Activated CD4-positive, alpha-beta T cell treated with anti-CD3 and anti-CD28 coated beads, Interleukin-2, Interleukin-4, amounts not matched to agents 100 ng/mL and 50 ng/mL, durations not matched to agents 16 hours and 8 hours (primary cell): ENCODE data around the gene TRMT13.
A peak's percentile ranks its signal among the peaks of the same experiment; 100 is the strongest.

ENCODE experiments used
- DNase-seq: peaks from one replicate; pipeline ENCODE4 v3.0.0-alpha.2; 2020; ENCODE audit warnings: low spot score

TRMT13 gene, protein sequence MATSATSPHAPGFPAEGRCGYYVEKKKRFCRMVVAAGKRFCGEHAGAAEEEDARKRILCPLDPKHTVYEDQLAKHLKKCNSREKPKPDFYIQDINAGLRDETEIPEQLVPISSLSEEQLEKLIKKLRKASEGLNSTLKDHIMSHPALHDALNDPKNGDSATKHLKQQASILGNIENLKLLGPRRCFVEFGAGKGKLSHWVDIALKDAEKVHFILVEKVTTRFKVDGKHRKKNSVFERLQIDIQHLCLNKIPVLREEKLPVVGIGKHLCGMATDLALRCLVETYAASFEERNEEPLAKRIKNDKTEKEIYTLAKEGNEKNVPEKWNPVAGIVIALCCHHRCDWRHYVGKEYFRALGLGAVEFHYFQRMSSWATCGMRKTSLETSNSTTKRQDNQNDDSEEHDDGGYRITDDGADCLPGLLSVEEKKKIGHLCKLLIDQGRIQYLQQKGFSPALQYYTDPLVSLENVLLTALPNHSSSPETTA

DNA sequence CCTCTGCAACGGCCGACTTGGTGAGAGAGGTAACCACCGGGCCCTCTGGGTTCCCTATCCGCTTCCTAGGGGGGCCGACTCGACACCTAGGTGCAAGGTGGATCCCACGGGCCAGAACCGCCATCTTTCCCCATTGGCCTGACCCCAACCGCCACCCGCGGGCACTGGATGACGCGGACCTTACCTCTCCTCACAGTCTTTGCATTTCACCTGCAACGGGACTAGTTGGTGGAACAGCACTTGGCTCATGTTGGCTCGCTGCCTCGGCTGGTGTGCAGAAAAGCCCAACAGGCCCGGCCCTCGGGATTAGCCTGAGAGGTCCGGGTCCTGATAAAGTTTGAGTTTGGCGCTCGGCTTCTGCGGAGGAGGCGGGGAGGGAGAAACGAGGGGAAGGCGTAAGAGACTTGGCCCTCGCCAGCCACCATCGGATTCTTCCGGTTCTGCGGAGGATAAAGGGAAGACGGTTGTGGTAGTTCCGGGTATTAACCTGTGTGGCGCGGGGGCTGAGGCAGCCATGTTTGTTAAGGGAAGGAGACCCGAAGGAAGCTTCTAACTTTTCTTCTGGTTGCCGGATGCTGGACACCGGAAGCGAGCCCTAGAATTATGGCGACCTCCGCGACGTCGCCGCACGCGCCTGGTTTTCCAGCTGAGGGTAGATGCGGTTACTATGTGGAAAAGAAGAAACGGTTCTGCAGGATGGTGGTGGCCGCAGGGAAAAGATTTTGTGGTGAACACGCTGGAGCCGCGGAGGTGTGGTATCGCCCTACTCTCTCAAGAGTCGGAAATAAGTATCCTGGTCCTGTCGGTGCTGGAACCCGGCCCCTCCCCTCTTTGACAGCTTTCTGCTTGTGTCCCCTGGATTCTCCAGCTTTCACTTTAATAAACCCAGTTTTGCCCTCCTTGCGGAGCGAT is at the start of gene TRMT13, which contains the start of gene SASS6:
Gene TRMT13 (plus strand): TSS at position 598 of the 912 bp plus-strand sequence. CDS start 6 bp downstream, at position 604.
Gene SASS6 (minus strand): TSS at position 365 of the 912 bp plus-strand sequence. CDS start 116 bp downstream, at position 249.
- DNase-seq = peak; percentile 97

DNA sequence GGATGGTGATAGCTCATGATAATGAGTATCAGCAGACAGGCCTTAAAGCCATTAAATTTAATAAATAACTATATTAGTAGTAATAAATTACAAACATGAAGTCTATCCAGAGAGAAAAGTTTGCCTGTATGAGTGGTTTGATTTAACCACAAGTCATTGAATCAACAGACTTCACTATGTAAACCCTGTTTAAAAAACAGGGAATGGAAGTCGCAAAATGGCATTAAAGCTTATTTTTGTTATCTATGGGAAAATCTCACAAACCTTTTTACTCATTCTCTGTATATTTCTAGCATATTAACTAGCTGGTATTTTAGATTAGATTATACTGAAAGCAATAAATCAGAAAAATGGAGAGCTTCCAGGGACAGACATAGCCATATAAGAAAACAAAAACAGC is 45.6 kb upstream of the TRMT13 start:
- no peak for DNase-seq

DNA sequence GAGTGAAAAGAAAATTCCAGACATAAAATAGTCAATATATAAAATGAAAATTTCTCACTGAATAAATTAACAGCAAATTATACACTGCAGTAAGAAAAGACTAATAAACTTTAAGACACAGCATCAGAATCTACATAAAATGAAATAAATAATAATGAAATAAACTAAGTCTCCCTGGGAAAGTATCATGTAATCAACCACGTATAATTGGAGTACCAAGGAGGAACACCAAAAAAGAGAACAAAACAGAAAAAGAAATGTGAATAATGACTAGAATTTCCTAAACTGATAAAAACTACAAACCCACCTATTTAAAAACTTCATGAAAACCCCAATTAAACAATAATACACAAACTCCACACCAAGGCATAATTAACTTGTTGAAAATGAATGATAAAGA is 43.9 kb upstream of the TRMT13 start:
- DNase-seq = no peak

DNA sequence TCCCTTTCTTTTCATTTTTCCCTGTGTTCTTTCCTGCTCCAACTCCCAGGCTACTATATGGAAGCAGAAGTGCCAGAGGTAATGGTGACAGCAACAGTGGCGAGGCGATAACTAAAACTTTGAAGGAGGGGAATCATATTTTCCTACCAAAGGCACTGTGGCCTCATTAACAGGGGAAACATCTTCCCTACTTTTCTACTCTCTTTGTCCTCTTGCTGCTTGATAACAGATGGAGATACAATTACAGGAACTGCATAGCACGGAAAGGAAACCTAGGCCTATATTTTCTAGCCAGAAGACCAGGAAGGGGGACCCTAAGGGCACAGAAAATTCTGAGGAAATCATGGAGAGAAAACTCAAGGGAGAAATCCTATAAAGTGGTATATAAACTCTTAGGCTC is 42.5 kb upstream of the TRMT13 start:
- DNase-seq = no peak

DNA sequence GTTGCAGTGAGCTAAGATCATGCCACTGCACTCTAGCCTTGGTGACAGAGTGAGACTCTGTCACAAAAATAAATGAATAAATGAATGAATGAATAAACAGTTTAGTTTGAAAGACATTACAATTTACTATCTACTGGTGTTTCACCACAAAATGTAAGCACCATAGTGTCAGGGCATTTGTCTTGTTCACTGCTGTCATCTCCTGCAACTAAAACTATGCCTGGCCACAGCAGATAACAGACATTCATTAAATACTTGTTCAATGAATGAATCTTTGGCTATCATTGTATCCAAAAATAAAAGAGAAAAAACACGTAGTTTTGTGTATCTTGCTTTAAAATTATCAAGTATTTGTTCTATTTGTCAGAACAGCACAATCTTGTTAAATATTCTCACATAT is 32.8 kb upstream of the TRMT13 start:
- DNase-seq = no peak

DNA sequence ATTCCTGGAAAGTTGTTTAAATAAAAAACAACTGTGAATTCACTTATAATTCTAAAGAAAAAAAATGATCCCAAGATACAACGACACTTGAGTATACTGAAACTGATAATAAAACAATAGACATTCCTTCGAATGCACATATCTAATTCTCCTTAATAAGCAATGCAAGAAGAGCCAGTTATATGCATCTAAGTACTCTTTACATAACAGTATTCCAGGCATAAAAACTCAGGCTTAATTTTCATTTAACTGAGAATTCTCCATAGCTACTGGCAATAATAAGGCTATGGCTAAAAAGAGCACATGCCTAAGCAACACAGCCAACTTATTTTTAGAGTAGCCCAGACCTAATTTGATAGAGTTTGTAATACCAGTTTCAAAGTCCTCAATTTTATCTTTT is 31.4 kb upstream of the TRMT13 start:
- DNase-seq = no peak

DNA sequence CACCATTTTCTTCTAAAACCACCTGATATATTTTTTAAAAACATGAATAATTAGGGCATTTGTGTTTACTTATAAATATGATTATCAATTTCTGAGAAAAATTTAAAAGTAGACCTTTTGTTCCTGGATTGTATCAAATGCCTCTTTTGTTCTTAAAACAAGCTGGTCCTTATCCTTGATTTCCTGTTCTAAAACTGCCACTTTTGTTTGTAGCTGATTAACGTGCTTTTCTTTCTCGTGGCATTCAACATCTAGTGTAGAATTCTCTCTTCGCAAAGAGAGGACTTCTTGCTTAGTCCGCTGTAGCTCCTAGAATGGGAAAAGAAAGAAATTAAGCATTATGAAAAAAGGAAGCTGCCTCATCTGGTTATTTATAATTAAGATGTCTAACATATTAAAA is 25.3 kb upstream of the TRMT13 start:
- no peak for DNase-seq

DNA sequence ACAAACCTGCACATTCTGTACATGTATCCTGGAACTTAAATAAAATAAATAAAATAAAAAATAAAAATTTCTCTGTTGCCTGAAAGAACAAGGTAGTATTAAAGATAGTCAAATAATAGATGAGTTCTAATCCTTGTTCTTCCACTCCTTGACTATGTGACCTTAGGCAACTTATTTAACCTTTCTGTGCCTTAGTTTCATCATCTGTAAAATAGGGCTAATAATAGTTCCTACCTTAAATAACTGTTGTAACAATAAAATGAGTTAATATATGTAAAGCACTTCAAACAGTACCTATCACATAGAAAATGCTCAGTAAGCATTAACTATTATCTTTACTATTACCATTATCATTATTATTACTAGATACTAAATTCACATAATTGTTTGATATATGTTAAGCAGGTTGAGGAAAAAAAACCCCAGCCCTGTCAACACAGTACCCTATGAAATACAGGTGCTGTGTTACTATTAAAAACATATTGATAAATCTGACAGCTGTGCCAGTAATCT is 23.4 kb upstream of the TRMT13 start:
- no peak for DNase-seq

DNA sequence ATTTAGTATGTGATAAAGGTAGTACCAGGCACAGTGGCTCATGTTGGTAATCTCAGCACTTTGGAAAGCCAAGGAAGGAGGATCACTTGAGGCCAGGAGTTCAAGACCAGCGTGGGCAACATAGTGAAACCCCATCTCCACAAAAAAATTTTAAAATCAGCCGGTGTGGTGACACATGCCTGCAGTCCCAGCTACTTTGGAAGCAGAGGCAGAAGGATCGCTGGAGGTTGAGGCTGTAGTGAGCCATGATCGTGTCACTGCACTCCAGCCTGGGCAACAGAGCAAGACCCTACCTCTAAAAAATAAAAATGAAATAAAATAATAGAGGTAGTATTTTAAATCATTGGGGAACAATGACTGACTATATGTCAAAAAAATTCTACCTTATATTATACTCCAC is 17.4 kb upstream of the TRMT13 start:
- no peak for DNase-seq

DNA sequence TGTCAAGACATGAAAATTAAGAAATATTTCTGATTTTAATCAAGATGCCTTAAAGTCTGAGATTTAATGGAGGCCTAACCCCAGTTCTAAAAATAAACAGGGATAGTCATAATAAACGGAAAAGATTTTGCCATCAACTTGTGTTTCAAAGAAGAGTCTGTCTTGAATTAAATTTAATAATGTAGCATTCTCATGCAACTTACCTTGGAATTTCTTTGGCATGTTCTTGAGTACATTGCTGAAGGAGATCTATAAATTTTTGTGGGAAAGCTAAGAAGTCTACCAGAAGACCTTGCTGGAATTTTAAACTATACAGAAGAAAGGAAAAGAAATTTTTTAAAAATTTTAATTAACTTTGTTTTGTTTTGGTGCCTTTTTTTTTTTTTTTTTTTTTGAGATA is 10.8 kb upstream of the TRMT13 start:
- no peak for DNase-seq

DNA sequence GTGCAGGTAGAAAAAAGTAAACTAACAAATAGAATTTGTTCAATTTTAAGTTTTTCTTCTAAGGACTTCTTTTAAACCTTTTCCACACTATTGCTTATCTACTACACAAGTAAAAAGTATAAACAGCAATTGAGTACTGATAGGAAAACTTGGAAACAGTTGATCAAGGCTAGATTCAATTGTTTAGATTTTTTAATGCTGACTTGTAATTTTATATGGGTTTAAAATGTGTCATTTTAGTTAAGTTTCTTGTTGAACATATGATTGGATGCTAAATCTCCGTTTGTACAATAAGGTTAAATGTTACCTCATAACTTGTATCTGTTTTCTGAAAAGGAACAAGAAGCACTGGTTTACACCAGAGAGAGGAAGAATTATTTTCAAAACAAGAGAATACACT is 5.7 kb upstream of the TRMT13 start:
- DNase-seq = no peak

DNA sequence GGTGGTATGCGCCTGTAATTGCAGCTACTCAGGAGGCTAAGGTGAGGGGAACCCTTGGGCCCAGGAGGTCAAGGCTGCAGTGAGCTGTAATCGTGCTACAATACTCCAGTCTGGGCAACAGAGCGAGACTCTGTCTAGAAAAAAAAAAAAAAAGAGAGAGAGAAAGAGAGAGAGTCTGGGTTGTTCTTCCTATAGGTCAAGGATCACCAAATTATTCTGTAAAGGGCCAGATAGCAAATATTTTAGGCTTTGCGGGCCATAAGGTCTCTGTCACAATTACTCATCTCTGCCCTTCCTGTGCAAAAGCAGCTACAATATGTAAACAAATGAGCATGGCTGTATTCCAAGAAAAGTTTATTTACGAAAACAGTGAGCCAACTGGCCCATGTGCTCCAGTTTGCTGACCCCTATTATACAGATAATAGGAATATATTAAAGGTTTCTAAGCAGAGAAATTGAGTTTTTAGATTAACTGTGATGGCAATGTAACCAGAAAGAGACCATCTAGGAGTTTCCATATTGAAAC is 2.3 kb upstream of the TRMT13 start:
- DNase-seq = no peak

DNA sequence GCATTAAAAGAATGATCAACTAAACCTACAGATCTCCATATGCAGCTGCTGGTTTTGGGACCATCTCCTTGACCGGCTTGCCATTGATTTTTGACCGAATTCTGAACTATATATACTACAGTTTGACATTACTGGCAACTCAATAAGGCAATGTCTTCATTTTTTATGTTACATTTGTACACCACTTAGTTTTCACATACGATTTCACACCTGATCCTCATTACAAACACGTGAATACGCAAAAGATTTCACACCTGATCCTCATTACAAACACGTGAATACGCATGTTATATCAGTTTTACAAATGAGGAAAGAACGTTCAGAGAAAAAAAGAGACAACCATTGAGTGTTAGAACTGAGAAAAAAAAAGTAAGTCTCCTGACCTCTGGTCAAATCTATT is 1.3 kb upstream of the TRMT13 start:
- no peak for DNase-seq

DNA sequence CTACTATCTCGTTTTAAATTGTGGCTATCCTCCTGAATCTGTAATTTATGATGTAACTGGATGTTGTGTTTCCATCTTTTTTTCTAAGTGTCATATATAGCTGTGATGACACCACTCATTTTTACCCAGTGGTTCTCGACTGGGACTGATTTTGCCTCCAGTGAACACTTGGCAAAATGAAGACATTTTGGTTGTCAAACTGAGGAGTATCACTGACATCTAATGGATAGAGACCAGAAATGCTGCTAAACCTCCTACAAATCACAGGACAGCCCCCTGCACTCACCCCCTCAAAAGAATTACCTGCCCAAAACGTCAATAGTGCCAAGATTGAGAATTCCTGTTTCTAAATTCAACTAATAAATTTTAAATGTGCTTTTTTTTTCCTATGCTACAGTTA is 1.9 kb downstream of the TRMT13 start:
- DNase-seq = no peak

DNA sequence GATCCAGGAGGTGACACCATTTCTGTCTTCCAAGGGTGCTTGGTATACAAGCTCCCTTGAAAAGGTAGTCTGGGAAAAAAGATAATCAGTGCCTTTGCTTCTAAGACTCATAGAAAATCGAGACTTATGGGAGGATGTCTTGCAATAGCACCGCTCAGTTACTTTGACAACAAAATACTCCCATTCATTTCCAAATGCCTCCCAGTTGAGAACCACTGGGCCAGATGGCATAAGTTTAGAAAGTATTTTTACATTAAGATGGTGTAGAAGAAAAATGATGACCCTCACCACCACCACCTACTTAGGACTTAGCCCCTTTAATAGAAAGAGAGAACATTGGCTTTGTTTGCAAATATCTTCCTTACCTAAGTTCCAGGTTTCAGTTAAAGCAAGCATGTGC is 4.6 kb downstream of the TRMT13 start:
- no peak for DNase-seq

DNA sequence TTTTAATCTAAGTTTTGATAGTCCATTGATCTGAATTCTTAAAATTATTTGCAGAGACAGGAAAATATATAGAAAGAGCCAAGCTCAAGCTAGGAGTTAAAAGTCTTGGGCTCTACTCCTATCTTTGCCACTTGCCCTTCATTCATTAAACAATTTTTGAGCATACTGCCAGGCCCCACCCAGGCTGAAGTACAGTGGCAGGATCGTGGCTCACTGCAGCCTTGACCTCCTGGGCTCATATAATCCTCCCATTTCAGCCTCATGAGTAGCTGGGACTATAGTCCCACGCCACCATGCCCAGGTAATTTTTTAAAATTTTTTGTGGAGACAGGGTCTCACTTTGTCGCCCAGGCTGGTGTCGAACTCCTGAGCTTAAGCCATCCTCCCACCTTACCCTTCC is 8.2 kb downstream of the TRMT13 start:
- DNase-seq = no peak

DNA sequence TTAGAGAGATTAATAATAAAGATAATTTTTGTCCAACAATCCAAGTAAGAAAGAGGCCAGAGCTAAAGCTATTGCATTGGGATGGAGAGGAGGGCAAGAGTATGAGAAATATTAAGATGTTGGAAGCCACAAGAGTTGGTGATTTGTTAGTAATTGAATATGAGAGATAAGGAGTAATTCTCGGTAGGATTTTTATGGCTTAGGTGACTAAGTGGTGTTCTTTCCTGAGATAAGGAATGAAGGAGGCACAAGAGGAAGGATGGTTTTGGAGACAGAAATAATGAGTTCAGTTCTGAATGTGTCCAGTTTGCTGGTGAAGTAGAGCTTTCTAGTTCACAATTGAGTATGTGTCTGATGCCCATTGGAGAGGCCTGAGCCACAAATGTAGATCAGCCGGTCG is 9.4 kb downstream of the TRMT13 start:
- no peak for DNase-seq

DNA sequence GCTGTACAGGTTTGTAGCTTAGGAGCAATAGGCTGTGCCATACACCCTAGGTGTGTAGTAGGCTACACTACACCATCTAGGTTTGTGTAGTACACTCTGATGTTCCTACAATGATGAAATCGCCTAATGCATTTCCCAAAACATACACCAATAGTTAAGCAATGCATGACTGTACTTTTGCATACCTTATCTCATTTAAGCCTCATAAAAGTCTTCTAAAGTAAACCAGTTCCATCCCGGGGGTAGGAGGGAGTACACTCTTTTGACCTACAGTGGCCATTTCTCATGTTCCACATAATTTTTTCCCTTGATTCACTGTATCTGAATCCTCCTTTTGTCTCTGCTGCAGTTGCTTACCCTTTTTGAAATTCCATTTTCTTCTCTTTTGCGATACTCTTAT is 12.2 kb downstream of the TRMT13 start:
- no peak for DNase-seq

DNA sequence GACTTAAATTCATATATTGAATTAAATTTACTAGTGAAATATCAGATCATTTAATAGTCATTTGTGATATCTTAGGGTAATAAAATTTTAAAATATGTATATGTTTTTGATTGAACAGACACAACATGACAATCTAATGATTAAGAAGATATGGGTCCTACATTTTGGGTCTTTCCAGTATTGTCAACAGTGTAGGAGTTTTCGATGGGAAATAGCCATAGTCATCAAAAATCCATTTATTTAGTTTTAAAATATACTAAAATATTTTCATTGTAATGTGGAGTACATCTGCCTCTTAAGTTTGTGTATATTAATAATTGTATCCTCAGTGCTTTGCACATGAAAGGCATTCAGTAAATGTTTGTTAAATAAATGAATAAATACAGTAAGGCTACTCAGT is 14.0 kb downstream of the TRMT13 start:
- DNase-seq = no peak

DNA sequence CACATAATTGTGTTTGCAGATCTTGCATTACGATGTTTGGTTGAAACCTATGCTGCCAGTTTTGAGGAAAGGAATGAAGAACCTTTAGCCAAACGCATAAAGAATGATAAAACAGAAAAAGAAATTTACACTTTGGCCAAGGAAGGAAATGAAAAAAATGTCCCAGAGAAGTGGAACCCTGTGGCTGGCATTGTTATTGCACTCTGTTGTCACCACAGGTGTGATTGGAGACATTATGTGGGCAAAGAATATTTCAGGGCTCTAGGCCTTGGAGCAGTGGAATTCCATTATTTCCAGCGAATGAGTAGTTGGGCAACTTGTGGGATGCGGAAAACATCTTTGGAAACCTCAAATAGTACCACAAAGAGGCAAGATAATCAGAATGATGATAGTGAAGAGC is 14.9 kb downstream of the TRMT13 start:
- no peak for DNase-seq

DNA sequence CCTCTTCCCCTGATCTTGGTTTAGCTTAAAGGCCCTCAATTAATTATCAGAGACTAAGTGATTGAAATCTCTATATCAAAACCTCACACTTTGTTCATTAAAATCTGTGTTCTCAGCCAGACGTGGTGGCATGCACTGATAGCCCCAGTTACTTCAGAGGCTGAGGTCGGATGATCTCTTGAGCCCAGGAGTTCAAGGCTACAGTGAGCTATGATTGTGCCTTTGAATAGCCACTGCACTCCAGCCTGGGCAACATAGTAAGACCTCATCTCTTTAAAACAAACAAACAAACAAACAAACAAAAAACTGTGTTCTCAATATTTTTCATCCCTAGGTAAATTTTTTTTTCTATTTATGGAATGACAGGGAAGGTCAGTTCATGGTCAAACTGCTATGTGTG is 18.7 kb downstream of the TRMT13 start:
- DNase-seq = no peak

DNA sequence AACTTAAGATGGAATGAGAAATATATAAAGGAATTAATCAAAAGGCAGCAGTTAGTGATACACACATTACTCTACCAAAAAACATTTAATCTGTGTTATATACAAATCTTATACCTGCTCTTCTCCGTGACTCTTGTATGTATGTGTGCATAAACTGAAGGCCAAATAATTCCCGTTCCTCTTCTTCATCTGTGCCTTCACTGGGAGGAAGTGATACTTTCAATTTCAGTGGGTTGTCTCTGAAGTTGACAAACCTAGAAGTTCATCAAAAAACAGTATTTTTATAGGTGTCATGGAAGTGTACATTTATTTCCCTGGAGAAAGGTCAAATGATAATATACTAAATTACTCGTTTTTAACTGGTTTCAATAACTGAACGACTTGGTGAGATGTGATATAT is 19.3 kb downstream of the TRMT13 start:
- no peak for DNase-seq

DNA sequence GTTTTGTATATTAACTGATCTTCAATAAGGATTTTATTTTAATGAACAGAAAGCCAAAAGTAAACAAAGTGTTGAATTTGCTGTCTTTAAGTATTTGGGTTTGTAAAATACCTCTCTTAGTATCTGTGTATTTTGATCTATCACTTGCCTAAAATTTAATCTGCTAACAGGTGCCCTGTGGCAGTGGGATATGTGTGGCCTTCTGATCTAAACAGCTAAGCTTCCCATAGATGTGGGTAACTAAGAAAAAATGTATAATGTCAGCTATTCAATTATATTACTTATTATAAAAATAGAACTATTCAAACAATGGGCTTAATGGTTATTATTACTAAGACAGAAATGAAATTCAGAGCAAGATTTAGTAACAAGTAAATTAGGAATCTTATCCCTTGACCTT is 29.9 kb downstream of the TRMT13 start:
- DNase-seq = no peak
